ENCODE data around the gene GAS7. TPM values are rescaled to one million over a fixed set of nuclear protein-coding genes. Genes with fewer than 3 reads are reported as not detected.

Gene GAS7
- total RNA-seq, 1 donor: 8.6 TPM

DNA sequence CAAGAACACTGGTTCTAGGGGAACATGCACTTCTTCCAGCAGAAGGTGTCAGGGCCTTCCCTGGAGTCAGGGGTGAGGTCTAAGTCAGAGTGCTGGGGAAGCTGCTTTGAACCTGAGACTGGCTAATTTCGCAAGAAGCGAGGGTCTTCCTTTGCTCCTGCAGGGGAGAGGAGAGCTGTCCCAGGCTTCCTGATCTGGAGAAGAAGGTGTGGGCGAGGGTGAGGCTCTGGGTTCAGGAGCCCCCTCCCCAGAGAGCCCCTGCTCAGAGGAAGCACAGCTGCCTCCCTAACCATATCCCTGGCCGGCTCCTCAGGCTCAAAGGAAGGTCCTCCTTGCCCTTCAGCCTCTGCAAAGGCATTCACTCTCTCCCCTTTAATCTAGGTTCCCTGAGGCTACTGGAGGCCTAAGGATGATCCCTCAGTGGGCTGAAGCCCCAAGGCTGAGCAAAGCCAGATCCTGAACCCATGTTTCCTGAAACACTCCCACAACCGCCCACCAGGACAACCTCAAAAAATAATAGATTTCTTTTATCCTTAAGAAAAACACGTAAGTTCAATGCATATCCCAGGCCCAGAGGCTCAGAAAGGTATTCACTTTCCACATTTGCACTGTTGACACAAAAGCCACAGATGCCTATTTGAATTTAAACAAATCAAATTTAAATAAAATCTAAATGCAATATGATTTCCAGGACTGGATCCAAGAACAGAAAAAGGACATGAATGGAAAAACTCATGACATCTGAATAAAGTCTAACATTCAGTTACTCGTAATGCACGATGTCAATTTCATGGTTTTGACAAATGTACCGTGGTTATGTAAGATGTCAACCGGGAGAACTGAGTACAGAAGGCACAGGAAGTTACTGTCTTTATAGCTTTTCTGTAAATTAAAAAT, 221.9 kb downstream of the GAS7 start:
- no peak for TF ChIP-seq CTCF (IDR thresholded peaks at IDR 0.05; ENCODE audit: insufficient read depth, low read depth, low read length)
- no peak overlapping the region for H3K4me3 ChIP-seq (ENCODE audit: low read depth, low read length)
- DNase-seq (ENCODE audit: low read depth): no peak

DNA sequence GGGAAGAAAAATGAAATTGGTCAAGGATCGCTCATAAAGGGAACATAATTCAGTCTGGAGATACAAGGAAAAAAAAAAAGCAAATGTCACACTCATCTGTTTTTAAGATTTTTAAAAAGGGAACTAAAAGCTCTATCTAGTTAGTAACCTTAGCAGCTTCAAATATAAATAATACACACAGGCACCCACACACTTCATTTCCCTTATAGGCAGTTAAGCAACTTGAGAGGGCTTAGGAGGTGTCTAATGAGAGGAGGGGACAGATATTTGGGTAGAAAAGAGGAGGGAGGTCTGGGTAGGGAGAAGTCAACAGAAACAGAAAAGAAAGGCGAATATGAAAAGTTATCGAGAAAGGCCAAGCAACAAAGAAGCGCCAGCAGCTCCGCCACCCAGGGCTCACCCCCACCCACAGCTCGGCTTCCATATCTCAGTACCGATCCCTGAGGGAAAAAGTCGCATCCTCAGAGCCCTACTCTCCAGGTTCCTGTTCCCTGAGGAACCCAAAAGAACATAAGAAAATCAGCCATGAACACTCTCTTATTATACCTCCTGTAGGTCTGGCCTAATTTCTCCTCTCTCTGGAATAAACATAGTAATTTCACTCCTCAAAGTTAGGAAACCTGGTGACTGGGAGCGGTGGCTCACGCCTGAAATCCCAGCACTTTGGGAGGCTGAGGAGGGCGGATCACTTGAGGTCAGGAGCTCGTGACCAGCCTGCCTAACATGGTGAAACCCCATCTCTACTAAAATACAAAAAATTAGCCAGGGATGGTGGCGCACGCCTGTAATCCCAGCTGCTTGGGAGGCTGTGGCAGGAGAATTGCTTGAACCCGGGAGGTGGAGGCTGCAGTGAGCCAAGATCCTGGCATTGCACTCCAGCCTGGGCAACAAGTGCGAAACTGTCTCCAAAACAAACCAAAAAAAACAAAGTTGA, 223.7 kb downstream of the GAS7 start:
- no peak overlapping the region for H3K4me3 ChIP-seq (ENCODE audit: low read depth, low read length)
- no peak for TF ChIP-seq CTCF (IDR thresholded peaks at IDR 0.05; ENCODE audit: insufficient read depth, low read depth, low read length)
- DNase-seq (ENCODE audit: low read depth): no peak

GRCh38 chr17:9973669-9974447, 224.5 kb downstream of the GAS7 start:
- no peak overlapping the region for H3K4me3 ChIP-seq (ENCODE audit: low read depth, low read length)
- TF ChIP-seq CTCF (IDR thresholded peaks at IDR 0.05; ENCODE audit: insufficient read depth, low read depth, low read length): no peak
- peak; percentile 48 for DNase-seq (ENCODE audit: low read depth)

GRCh38 chr17:9971991-9972390, 226.4 kb downstream of the GAS7 start:
- peak; percentile 75 for DNase-seq (ENCODE audit: low read depth)
- no peak overlapping the region for H3K4me3 ChIP-seq (ENCODE audit: low read depth, low read length)
- no peak for TF ChIP-seq CTCF (IDR thresholded peaks at IDR 0.05; ENCODE audit: insufficient read depth, low read depth, low read length)

GRCh38 chr17:9969301-9969935, 229.0 kb downstream of the GAS7 start:
- TF ChIP-seq CTCF (IDR thresholded peaks at IDR 0.05; ENCODE audit: insufficient read depth, low read depth, low read length): no peak
- no peak overlapping the region for H3K4me3 ChIP-seq (ENCODE audit: low read depth, low read length)
- no peak for DNase-seq (ENCODE audit: low read depth)

- TF ChIP-seq CTCF (IDR thresholded peaks at IDR 0.05; ENCODE audit: insufficient read depth, low read depth, low read length): no peak
- no peak overlapping the region for H3K4me3 ChIP-seq (ENCODE audit: low read depth, low read length)
- DNase-seq (ENCODE audit: low read depth): peak; percentile 94
Measured at GRCh38 chr17:9968881-9969280, 229.5 kb downstream of the GAS7 start.
